IgD-negative memory B cell (primary cell): ENCODE data around the gene IRF4. TPM values are rescaled to one million over a fixed set of nuclear protein-coding genes. Genes with fewer than 3 reads are reported as not detected.
"Not testable (repeated sequence)": the region's sequence is repeated elsewhere in the genome, so short reads cannot be mapped to it uniquely, and the experiment has no call there.

Experiments
- H3K27ac Mint-ChIP-seq, 3 donors: one replicate each; pipeline ENCODE4 v1.8.0; 2020 to 2022; ENCODE audit warnings: mild to moderate bottlenecking in 3 of 3, mixed read lengths in 3 of 3, moderate library complexity in 1 of 3
- H3K27me3 Mint-ChIP-seq: one replicate; pipeline ENCODE4 v1.8.0; 2021; ENCODE audit warnings: mixed read lengths
- H3K36me3 Mint-ChIP-seq: one replicate; pipeline ENCODE4 v1.8.0; 2020; ENCODE audit warnings: mild to moderate bottlenecking, mixed read lengths
- H3K4me1 Mint-ChIP-seq, 3 donors: one replicate each; pipeline ENCODE4 v1.8.0; 2020 to 2022; ENCODE audit warnings: mixed read lengths in 3 of 3, mild to moderate bottlenecking in 1 of 3
- H3K4me3 Mint-ChIP-seq, 4 donors: one replicate each; pipeline ENCODE4 v1.8.0; 2020 to 2022; ENCODE audit warnings: mild to moderate bottlenecking in 4 of 4, mixed read lengths in 4 of 4, moderate library complexity in 3 of 4
- H3K9me3 Mint-ChIP-seq, 3 donors: one replicate each; pipeline ENCODE4 v1.8.0; 2020 to 2021; ENCODE audit warnings: mixed read lengths in 3 of 3, mild to moderate bottlenecking in 1 of 3
- polyA plus RNA-seq: library from polyadenylated mRNA; unstranded; fragments of 300-500 nt; fragmentation: Illumina TruSeq; gene quantifications from one replicate; pipeline ENCODE4 v1.2.3, GENCODE V29; 2021

IRF4 gene
- polyA plus RNA-seq, 1 donor from 2014 or later: 22.9 TPM

DNA sequence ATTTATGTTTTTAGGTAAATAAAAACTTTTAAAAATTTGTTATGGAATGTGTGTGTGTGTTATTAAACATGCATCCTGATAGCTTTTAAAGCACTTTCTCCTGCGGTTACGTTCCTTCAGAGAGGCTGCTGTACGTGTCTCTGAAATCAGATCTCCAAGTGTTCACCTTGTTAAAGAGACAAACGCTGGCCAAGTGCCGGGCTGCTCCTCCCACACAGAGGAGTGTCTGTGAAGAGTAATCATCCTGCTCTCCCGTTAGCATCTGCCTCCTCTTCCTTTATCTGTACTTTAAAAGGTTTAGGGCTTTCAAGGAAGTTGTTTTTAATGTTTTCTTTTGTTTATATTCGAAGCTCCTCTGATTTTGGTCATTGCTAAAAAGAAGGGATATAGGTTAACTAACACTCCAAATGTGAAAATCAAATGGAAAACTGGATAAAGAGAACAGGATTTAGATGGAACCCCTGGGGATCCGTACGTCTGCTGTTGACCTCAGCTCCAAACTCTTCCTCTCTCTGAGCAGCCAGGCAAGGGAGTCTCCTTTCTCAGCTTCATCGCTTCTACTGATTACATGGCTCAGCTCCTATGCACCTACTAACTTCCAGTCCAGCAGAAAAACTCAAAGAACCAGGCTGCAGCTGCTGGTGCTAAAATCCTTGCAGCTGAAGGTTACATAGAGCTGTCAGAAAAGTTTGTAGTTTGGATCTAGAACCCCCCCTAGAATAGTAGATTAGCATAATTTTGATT, 20.0 kb downstream of the IRF4 start:
- Mint-ChIP-seq H3K4me1 (peaks cover 3 to 10% (median 7%) of the 10 kb centered on the region in 3 donors), H3K27me3 (no peaks in the 10 kb centered on the region), H3K9me3 (peaks cover 0 to 23% (median 10%) of the 10 kb centered on the region in 3 donors), H3K36me3 (peaks cover 20% of the 10 kb centered on the region), H3K27ac (peak overlapping the region in 2 of 3 donors; percentile 64 to 65), H3K4me3 (peak overlapping the region in 1 of 4 donors; percentile 56)

DNA sequence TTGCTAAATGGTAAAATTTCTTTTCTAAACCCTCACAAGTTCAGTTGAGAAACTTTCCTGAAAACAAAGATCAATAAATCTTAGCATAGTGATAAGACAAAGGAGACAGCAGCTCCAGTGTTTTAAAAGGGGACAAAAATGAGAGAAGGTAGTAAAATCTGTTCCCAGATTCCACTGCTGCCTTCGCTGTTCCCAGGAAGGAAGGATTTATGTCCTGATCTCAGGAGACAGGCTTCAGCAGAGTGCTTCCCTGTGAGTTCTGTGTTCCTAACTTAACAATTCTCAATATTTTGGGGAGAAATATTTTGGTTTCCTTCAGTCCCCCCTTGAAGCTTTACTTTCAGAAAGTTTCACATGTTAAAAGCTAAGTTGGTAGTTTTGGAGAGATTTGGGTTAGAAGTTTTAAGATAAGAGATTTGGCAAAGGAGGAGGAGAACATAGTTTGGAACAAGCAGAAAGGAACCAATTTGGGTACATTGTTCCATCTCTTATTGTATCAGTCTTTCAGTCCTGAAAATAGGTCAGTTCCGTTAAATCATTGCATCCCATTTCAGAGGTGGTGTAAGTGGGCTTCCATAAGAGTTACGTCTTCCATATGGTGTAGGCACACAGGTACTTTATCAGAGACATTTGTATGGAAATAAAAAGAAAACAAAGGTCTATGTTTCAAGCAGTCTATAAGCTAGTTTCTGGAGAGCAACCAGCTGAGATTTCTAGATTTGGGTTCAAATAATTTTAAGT, 20.8 kb downstream of the IRF4 start:
- Mint-ChIP-seq H3K27me3 (no peaks in the 10 kb centered on the region), H3K9me3 (peaks cover 2 to 27% (median 10%) of the 10 kb centered on the region in 3 donors), H3K4me1 (peaks cover 1 to 10% (median 3%) of the 10 kb centered on the region in 3 donors), H3K27ac (peak overlapping the region in 1 of 3 donors; percentile 2), H3K4me3 (no peak overlapping the region), H3K36me3 (peaks cover 23% of the 10 kb centered on the region)

- H3K4me1 Mint-ChIP-seq: peaks cover 0 to 5% (median under 1%) of the 10 kb centered on the region in 3 donors
- peak overlapping the region in 1 of 4 donors; percentile 39 for H3K4me3 Mint-ChIP-seq
- peaks cover 19% of the 10 kb centered on the region for H3K36me3 Mint-ChIP-seq
- H3K27me3 Mint-ChIP-seq: no peaks in the 10 kb centered on the region
- peak overlapping the region in 1 of 3 donors; percentile 69 for H3K27ac Mint-ChIP-seq
- peaks cover 2 to 30% (median 10%) of the 10 kb centered on the region in 3 donors for H3K9me3 Mint-ChIP-seq
Observed at GRCh38 chr6:414447-414846, 22.9 kb downstream of the IRF4 start.

- Mint-ChIP-seq H3K36me3 (peaks cover 17% of the 10 kb centered on the region), H3K27me3 (no peaks in the 10 kb centered on the region), H3K4me1 (peaks cover 0 to 5% (median 0%) of the 10 kb centered on the region in 3 donors), H3K27ac (peak overlapping the region in 1 of 3 donors; percentile 14), H3K9me3 (peaks cover 5 to 30% (median 10%) of the 10 kb centered on the region in 3 donors), H3K4me3 (no peak overlapping the region)
Observed at GRCh38 chr6:415087-415486, 23.5 kb downstream of the IRF4 start.

DNA sequence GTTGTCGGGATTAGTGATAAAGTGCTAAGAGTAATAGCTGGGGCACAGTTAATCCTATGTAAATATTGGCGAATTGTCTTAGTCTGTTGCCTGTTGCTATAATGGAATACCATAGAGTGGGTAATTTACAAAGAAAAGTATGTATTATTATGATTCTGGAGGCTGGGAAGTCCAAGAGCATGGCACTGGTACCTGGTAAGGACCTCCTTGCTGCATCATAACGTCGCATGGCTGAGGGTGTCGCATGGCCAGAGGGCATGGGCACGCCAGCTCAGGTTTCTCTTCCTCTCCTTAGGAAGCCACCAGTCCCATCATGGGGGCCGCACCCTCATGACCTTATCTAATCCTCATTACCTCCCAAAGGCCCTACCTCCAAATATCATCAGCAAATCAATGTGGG, 29.7 kb downstream of the IRF4 start:
- Mint-ChIP-seq H3K27ac (no peak overlapping the region), H3K36me3 (peaks cover 6% of the 10 kb centered on the region), H3K4me3 (no peak overlapping the region), H3K9me3 (peaks cover 0 to 10% (median 5%) of the 10 kb centered on the region in 3 donors), H3K27me3 (no peaks in the 10 kb centered on the region), H3K4me1 (peaks cover 0 to 6% (median 0%) of the 10 kb centered on the region in 3 donors)

- Mint-ChIP-seq H3K4me1 (peaks cover 0 to 6% (median 0%) of the 10 kb centered on the region in 3 donors), H3K9me3 (peaks cover 0 to 3% (median under 1%) of the 10 kb centered on the region in 3 donors), H3K4me3 (no peak overlapping the region), H3K27me3 (no peaks in the 10 kb centered on the region), H3K36me3 (peaks cover 1% of the 10 kb centered on the region), H3K27ac (no peak overlapping the region)
Observed at GRCh38 chr6:422433-423054, 31.0 kb downstream of the IRF4 start.

DNA sequence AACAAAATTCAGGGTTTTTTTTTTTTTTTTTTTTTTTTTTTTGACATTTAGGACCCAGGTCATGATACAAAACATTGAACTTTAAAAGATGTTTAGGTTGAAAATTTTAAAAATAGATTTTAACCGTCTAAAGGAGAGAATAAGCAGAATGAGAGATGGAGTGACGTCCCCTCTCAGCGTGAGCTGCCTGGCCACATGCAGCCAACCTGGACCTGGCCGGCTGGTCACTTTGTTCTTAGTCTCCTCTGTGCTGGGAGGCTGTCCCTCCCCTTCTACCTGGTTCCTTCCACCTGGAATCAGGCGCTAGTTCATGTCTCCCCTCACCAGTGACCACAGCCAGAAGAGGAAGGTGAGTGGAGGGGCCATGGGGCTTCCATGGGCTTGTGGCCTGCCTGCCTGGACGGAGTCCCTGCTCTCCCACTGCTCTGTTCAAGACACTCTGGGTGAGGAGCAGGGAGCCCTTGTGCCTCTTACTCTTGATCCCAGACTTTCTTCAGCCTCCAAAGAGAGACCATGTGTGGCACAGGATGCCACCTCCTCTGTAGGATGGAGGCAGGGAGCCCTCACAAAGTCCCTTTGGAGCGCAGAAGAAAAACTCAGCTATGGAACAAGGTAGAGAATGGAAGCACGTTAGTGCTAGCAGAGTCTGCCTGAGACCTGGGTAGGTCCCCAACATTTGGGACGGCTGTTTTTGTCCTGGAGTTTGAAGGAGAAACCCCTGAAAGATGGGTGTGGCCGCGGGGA, 31.7 kb downstream of the IRF4 start:
- H3K9me3 Mint-ChIP-seq: peaks cover 0 to 3% (median 0%) of the 10 kb centered on the region in 3 donors
- peaks cover 0 to 6% (median 0%) of the 10 kb centered on the region in 3 donors for H3K4me1 Mint-ChIP-seq
- H3K4me3 Mint-ChIP-seq: peak overlapping the region in 1 of 4 donors; percentile 52
- H3K27me3 Mint-ChIP-seq: no peaks in the 10 kb centered on the region
- peaks cover 1% of the 10 kb centered on the region for H3K36me3 Mint-ChIP-seq
- no peak overlapping the region for H3K27ac Mint-ChIP-seq

- H3K27ac Mint-ChIP-seq: no peak overlapping the region
- H3K4me3 Mint-ChIP-seq: no peak overlapping the region
- no peaks in the 10 kb centered on the region for H3K27me3 Mint-ChIP-seq
- H3K36me3 Mint-ChIP-seq: peaks cover 1% of the 10 kb centered on the region
- peaks cover 0 to 3% (median 0%) of the 10 kb centered on the region in 3 donors for H3K9me3 Mint-ChIP-seq
- peaks cover 0 to 6% (median 2%) of the 10 kb centered on the region in 3 donors for H3K4me1 Mint-ChIP-seq
Observed at GRCh38 chr6:423799-424345, 32.3 kb downstream of the IRF4 start.

DNA sequence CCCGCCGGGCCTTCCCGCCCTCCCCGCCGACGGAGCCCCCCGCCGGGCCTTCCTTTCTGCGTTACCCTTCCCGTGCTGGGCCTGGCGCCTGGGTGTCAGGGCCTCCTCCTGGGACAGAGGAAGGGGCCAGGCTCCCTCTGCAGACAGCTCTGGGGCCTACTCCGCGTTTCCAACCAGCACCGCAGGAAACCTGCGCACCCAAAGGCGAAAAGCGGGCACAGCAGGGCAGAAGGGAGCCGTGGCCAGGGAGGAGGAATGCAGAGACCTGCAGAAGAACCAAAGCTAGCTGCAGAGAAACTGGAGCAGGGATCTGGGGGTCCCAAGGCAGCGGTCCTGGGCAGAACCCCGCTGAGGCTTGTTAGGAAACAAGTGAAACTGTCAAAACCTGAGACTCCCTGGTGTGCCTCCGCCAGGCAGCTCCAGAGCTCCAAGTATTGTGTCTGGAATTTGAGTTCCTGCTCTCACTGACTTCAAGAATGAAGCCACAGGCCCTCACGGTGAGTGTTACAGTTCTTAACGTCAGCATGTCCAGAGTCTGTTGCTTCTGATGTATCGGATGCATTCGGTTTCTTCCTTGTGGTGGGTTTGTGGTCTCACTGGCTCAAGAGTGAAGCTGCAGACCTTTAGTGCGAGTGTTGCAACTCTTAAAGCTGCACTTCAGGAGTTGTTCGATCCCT, 33.3 kb downstream of the IRF4 start:
- Mint-ChIP-seq H3K27me3 (no peaks in the 10 kb centered on the region), H3K9me3 (peaks cover 0 to under 1% (median 0%) of the 10 kb centered on the region in 3 donors), H3K4me3 (peak overlapping the region in 1 of 4 donors; percentile 49), H3K27ac (no peak overlapping the region), H3K36me3 (peaks cover 1% of the 10 kb centered on the region), H3K4me1 (peaks cover 0 to 6% (median 4%) of the 10 kb centered on the region in 3 donors)

- not testable (repeated sequence) for H3K36me3 Mint-ChIP-seq, H3K27me3 Mint-ChIP-seq, H3K27ac Mint-ChIP-seq, H3K9me3 Mint-ChIP-seq, H3K4me1 Mint-ChIP-seq
- H3K4me3 Mint-ChIP-seq: peak overlapping the region in 1 of 4 donors; percentile 49
Observed at GRCh38 chr6:425418-425788, 33.9 kb downstream of the IRF4 start.

GRCh38 chr6:426198-426738, 34.7 kb downstream of the IRF4 start:
- H3K36me3 Mint-ChIP-seq, H3K4me3 Mint-ChIP-seq, H3K27ac Mint-ChIP-seq, H3K9me3 Mint-ChIP-seq, H3K27me3 Mint-ChIP-seq, H3K4me1 Mint-ChIP-seq: not testable (repeated sequence)

- H3K36me3 Mint-ChIP-seq: peaks cover 1% of the 10 kb centered on the region
- H3K4me3 Mint-ChIP-seq: no peak overlapping the region
- peak overlapping the region in 1 of 3 donors; percentile 31 for H3K27ac Mint-ChIP-seq
- no peaks in the 10 kb centered on the region for H3K9me3 Mint-ChIP-seq
- peaks cover 1% of the 10 kb centered on the region for H3K27me3 Mint-ChIP-seq
- peaks cover 5 to 15% (median 6%) of the 10 kb centered on the region in 3 donors for H3K4me1 Mint-ChIP-seq
Observed at GRCh38 chr6:428047-428603, 36.6 kb downstream of the IRF4 start.

GRCh38 chr6:429515-430121, 38.1 kb downstream of the IRF4 start:
- Mint-ChIP-seq H3K27me3 (peaks cover 1% of the 10 kb centered on the region), H3K4me1 (peaks cover 6 to 17% (median 9%) of the 10 kb centered on the region in 3 donors), H3K27ac (no peak overlapping the region), H3K36me3 (peaks cover 1% of the 10 kb centered on the region), H3K9me3 (no peaks in the 10 kb centered on the region), H3K4me3 (no peak overlapping the region)
